ENCODE measurements around the gene MSH4.

DNA sequence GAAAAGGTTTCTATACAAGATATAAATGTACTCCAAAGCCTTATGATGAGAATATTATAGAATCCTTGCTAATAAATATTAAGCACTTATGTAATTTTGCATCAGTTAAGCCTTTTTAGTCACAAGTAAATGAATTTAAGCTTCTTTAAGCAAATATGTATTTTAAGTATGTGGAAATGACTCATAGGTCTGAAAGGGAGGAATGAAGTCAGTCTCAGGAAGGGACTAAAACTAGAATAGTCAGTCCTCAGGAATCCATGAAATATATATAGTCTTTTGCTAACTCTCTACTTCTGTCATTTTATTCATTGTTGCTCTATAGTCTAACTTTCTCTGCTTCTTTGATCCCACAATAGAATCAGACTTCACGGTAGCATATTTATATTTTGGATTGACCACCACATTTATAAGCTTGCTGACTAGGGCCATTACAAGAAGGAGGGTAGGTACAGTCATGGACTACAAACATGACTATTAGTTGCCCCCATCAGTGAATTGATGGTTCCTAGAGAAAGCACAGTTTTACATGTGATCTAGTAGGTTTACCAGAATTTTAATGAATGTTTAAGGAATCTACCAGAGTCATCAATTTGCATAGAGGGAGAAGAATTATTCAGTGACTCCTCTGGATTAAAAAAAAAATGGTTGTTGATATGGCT lies 30.9 kb upstream of the MSH4 start:
- TF ChIP-seq POLR2A (IDR thresholded peaks at IDR 0.05; ENCODE audit: low read depth, low read length) (no peak), SPI1 (IDR thresholded peaks at IDR 0.05; ENCODE audit: low read depth, low read length) (no peak), POLR2AphosphoS5 (IDR thresholded peaks at IDR 0.05; ENCODE audit: low read depth, low read length) (no peak), TAF1 (IDR thresholded peaks at IDR 0.05; ENCODE audit: low read depth, low read length) (no peak)
